Stimulated activated naive B cell treated with anti-CD40 and anti-IgM and Interleukin-4, amounts not matched to agents 10 μg/mL and 1 μg/mL and 100 μg/mL, for 72 hours (primary cell): ENCODE results near the gene SLC12A7.
"Not testable (repeated sequence)": the region's sequence is repeated elsewhere in the genome, so short reads cannot be mapped to it uniquely, and the experiment has no call there.

Experiments used
- ATAC-seq, 2 donors: fragments of 150-1000 bp; cut with Tn5 transposase; replicated peaks; 2 replicates each; pipeline ENCODE4 v1.10.0; 2021; ENCODE audit warnings: moderate library complexity in 1 of 2
- DNase-seq: peaks from one replicate; pipeline ENCODE4 v3.0.0; 2021
- H3K27ac Mint-ChIP-seq: one replicate; pipeline ENCODE4 v1.8.0; 2022; ENCODE audit warnings: mild to moderate bottlenecking, mixed read lengths
- H3K27me3 Mint-ChIP-seq, 2 donors: one replicate each; pipeline ENCODE4 v1.8.0; 2022; ENCODE audit warnings: mixed read lengths in 2 of 2
- H3K36me3 Mint-ChIP-seq, 2 donors: one replicate each; pipeline ENCODE4 v1.8.0; 2022; ENCODE audit warnings: mixed read lengths in 2 of 2, mild to moderate bottlenecking in 1 of 2
- H3K4me1 Mint-ChIP-seq, 2 donors: one replicate each; pipeline ENCODE4 v1.8.0; 2022; ENCODE audit warnings: mixed read lengths in 2 of 2, mild to moderate bottlenecking in 1 of 2
- H3K4me3 Mint-ChIP-seq, 2 donors: one replicate each; pipeline ENCODE4 v1.8.0; 2022; ENCODE audit warnings: mild to moderate bottlenecking in 2 of 2, mixed read lengths in 2 of 2, moderate library complexity in 1 of 2
- H3K9me3 Mint-ChIP-seq, 2 donors: one replicate each; pipeline ENCODE4 v1.8.0; 2022; ENCODE audit warnings: mixed read lengths in 2 of 2, mild to moderate bottlenecking in 1 of 2

The SLC12A7 gene

DNA sequence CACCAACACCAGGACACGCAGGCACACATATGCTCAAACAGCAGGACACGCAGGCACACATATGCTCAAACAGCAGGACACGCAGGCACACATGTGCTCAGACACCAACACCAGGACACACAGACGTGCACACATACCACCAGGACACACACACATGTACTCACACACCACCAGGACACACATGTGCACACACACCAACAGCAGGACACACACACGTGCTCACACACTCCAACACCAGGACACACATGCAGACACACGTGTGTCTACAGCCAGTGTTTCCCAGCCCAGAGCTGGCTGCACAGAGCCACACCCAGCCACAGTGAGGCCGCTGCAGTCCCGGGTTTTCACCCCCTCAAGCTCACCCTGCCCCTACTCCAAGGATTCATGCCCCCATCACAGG lies 25.0 kb upstream of the SLC12A7 start:
- no peak for DNase-seq
- H3K27ac Mint-ChIP-seq = no peak overlapping the region
- peaks cover 0 to 3% of the 10 kb centered on the region in 2 donors for H3K9me3 Mint-ChIP-seq
- ATAC-seq = no peak
- peaks cover 4% of the 10 kb centered on the region in 2 donors for H3K36me3 Mint-ChIP-seq
- H3K4me1 Mint-ChIP-seq = peaks cover 41 to 57% of the 10 kb centered on the region in 2 donors
- peaks cover 21 to 25% of the 10 kb centered on the region in 2 donors for H3K27me3 Mint-ChIP-seq
- H3K4me3 Mint-ChIP-seq = no peak overlapping the region

- H3K4me3 Mint-ChIP-seq = no peak overlapping the region
- peaks cover 21 to 25% of the 10 kb centered on the region in 2 donors for H3K27me3 Mint-ChIP-seq
- no peak overlapping the region for H3K27ac Mint-ChIP-seq
- DNase-seq (no peak), ATAC-seq (no peak)
- peaks cover 4% of the 10 kb centered on the region in 2 donors for H3K36me3 Mint-ChIP-seq
- H3K4me1 Mint-ChIP-seq = peaks cover 41 to 58% of the 10 kb centered on the region in 2 donors
- peaks cover 0 to 3% of the 10 kb centered on the region in 2 donors for H3K9me3 Mint-ChIP-seq
These were observed 24.0 kb upstream of the SLC12A7 start for GRCh38 chr5:1135696-1136525.

DNA sequence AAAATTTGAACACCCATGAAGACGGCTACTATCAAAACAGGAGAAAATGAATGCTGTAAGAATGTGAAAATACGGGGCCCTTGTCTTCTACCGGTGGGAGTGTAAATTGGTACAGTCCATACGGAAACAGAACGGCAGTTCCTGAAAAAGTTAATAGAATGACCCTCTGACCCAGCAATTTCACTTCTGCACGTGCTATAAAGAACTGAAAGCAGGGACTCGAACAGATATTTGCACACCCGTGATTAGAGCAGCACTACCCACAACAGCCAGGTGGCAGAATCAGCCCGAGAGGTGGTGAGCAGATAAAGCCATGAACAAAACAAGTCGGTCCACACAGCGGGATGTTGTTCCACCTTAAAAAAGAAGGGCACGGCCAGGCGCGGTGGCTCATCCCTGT lies 22.6 kb upstream of the SLC12A7 start:
- peaks cover 4% of the 10 kb centered on the region in 2 donors for H3K36me3 Mint-ChIP-seq

DNA sequence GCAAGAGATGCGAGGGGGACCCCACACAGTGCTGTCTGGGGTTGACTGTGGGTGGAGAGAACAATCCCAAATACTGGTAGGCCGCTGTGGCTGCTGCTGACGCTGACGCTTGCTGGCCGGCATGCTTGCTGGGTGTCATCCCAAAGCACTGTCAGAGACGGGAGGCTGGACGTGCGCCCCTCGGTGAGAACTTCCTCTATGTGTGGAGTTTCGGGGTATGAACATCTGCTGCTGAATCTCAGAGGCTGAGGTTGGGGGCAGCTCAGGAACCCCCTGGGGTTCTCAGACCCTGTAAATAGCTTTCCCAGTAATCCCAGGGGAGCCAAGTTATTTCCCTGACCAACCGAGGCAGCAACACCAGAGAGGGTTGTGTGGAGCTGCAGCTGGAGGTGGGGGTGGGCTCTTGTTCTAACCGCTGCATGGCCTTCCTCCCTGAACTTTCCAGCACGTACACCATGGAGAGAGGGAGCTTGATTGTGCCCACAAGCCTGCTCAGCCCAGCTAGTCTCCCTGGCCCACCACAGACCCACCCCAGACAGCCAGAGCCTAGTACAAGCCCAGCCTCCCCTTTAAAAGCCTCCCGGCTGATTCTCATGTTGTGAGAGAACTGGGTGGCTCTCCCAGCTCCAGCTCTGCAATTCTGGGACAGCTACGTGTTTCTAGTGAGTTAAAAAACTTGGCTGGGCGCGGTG lies 21.8 kb upstream of the SLC12A7 start:
- peaks cover 4% of the 10 kb centered on the region in 2 donors for H3K36me3 Mint-ChIP-seq
- peaks cover 0 to 3% of the 10 kb centered on the region in 2 donors for H3K9me3 Mint-ChIP-seq
- peak overlapping the region; percentile 44 to 62 for H3K4me3 Mint-ChIP-seq

More for the DNA sequence above, 22.6 kb upstream of the SLC12A7 start:
- Mint-ChIP-seq H3K27ac (peak overlapping the region; percentile 80), H3K27me3 (peaks cover 16 to 18% of the 10 kb centered on the region in 2 donors), H3K9me3 (peaks cover 0 to 3% of the 10 kb centered on the region in 2 donors), H3K4me1 (peaks cover 40 to 62% of the 10 kb centered on the region in 2 donors), H3K4me3 (peak overlapping the region; percentile 44 to 62)
- DNase-seq = peak; percentile 62
- ATAC-seq = peak; percentile 71 to 79

GRCh38 chr5:1133108-1133507 lies 21.2 kb upstream of the SLC12A7 start:
- peaks cover 0 to 3% of the 10 kb centered on the region in 2 donors for H3K9me3 Mint-ChIP-seq
- peak overlapping the region in 1 of 2 donors; percentile 43 for H3K4me3 Mint-ChIP-seq
- H3K4me1 Mint-ChIP-seq = peaks cover 42 to 64% of the 10 kb centered on the region in 2 donors
- no peak for DNase-seq
- peaks cover 16 to 21% of the 10 kb centered on the region in 2 donors for H3K27me3 Mint-ChIP-seq
- H3K36me3 Mint-ChIP-seq = peaks cover 4% of the 10 kb centered on the region in 2 donors
- peak overlapping the region; percentile 80 for H3K27ac Mint-ChIP-seq
- no peak for ATAC-seq

More for the DNA sequence above, 21.8 kb upstream of the SLC12A7 start:
- peak; percentile 80 for ATAC-seq
- Mint-ChIP-seq H3K27me3 (peaks cover 18 to 21% of the 10 kb centered on the region in 2 donors), H3K27ac (peak overlapping the region; percentile 80), H3K4me1 (peaks cover 42 to 65% of the 10 kb centered on the region in 2 donors)
- peak; percentile 78 for DNase-seq

DNA sequence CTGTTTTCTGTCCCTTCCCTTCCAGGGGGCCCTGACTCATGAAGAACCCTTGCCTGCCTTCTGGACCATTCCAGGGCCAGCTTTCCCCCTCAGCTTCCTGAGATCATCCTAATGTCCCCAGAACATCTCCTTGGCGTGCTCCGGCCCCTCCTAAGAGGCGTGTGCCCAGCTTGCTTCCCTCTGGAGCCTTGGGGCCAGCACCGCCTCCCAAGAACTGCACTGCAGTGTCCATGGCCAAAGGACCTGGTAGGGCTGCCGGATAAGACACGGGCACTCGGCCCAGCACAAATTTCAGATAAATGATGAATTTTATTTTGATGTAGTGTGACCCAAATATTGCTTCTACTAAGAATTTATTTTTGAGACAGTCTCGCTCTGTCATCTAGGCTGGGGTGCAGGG lies 20.7 kb upstream of the SLC12A7 start:
- no peak overlapping the region for H3K27ac Mint-ChIP-seq
- H3K36me3 Mint-ChIP-seq = peaks cover 4% of the 10 kb centered on the region in 2 donors
- DNase-seq (no peak), ATAC-seq (no peak)
- peaks cover 0 to 3% of the 10 kb centered on the region in 2 donors for H3K9me3 Mint-ChIP-seq
- H3K4me3 Mint-ChIP-seq = no peak overlapping the region
- H3K4me1 Mint-ChIP-seq = peaks cover 42 to 59% of the 10 kb centered on the region in 2 donors
- H3K27me3 Mint-ChIP-seq = peaks cover 15 to 25% of the 10 kb centered on the region in 2 donors

DNA sequence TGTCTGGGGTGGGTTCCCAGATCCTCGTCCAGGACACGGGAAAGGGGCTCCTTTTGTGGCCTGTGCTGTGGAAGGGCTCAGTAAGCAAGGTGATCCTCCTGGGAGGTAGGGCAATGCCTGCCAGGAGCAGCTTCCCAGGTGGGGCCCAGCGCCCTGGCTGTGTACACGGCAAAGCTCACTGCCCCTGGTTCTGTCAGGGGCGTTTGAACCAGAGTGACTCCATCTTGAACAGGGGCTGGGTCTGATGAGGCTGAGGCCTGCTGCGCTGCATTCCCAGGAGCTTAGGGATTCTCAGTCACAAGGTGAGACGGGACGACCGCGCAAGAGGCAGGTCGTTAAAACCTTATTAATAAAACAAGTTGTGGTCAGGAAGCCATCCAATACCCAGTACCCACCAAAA lies 19.9 kb upstream of the SLC12A7 start:
- ATAC-seq (no peak), DNase-seq (no peak)
- Mint-ChIP-seq H3K27ac (peak overlapping the region; percentile 9), H3K27me3 (peaks cover 8 to 17% of the 10 kb centered on the region in 2 donors), H3K4me1 (peaks cover 38 to 55% of the 10 kb centered on the region in 2 donors), H3K9me3 (peaks cover 0 to 1% of the 10 kb centered on the region in 2 donors), H3K36me3 (peaks cover 1 to 2% of the 10 kb centered on the region in 2 donors), H3K4me3 (no peak overlapping the region)

DNA sequence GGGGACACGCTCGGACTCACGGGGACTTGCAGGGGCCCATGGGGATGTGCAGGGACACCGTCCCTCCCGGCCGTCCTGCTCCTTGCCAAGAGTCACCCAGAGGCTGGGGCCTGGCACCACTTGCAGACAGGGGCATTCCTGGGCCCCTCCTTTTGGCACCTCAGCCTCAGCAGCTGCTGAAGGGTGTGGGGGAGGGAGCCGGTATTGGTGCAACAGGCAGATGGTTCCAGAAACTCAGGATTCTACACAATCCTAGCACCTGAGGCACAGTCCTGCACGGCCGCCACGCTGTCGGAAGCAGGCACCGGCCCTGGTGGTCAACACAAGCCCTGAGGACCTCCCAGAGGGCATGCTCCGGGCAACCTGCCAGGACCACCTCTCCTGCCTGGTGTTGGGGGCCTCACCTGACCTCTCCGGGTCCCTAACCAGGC lies 19.3 kb upstream of the SLC12A7 start:
- ATAC-seq (no peak), DNase-seq (no peak)
- Mint-ChIP-seq H3K27ac (no peak overlapping the region), H3K4me3 (no peak overlapping the region), H3K4me1 (peaks cover 34 to 55% of the 10 kb centered on the region in 2 donors), H3K9me3 (no peaks in the 10 kb centered on the region), H3K36me3 (no peaks in the 10 kb centered on the region), H3K27me3 (peaks cover 6 to 13% of the 10 kb centered on the region in 2 donors)

DNA sequence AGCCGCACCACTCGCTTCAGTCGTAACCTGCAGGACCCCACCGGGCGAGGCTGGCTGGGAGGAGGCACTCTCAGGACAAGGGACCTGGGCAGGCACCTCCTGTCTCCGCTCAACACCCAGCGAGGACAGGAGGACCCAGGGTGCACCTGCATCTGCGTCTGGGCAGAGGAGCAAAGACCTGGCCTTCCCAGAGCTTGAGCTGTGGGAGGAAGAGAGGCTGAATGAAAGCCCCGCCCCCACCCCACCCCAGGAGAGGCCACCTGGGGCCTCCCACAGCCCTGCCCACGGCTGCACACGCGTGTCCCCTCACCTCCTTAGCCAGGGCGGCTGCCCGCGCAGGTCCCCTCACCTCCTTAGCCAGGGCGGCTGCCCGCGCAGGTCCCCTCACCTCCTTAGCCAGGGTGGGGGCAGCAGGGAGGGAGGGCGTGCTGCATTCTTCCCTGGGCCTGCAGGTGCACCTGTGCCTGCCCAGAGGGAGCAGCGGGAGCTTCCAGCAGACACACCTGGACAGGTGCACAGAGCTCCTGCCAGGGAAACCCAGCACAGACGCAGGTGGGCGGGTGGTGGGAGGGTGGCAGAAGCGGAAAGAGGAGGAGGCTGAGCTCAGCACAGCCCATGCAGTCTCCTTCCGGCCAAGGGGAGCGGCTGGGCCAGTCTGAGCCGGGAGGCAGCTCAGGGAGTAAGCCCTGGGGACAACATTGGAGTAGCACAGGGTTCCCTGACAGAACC lies 18.5 kb upstream of the SLC12A7 start:
- H3K4me3 Mint-ChIP-seq = no peak overlapping the region
- H3K4me1 Mint-ChIP-seq = peaks cover 28 to 48% of the 10 kb centered on the region in 2 donors
- no peaks in the 10 kb centered on the region for H3K9me3 Mint-ChIP-seq
- peak overlapping the region; percentile 42 for H3K27ac Mint-ChIP-seq
- DNase-seq = no peak
- peaks cover 6 to 10% of the 10 kb centered on the region in 2 donors for H3K27me3 Mint-ChIP-seq
- H3K36me3 Mint-ChIP-seq = no peaks in the 10 kb centered on the region
- ATAC-seq = no peak

GRCh38 chr5:1129711-1130055 lies 17.8 kb upstream of the SLC12A7 start:
- DNase-seq = no peak
- Mint-ChIP-seq H3K27ac (no peak overlapping the region), H3K4me3 (no peak overlapping the region), H3K36me3 (no peaks in the 10 kb centered on the region), H3K27me3 (peaks cover 6 to 10% of the 10 kb centered on the region in 2 donors), H3K9me3 (peaks cover 0 to under 1% of the 10 kb centered on the region in 2 donors), H3K4me1 (peaks cover 24 to 41% of the 10 kb centered on the region in 2 donors)
- ATAC-seq = no peak

- H3K27me3 Mint-ChIP-seq = peaks cover 6 to 10% of the 10 kb centered on the region in 2 donors
- H3K4me3 Mint-ChIP-seq = no peak overlapping the region
- ATAC-seq (no peak), DNase-seq (no peak)
- H3K9me3 Mint-ChIP-seq = peaks cover 3 to 4% of the 10 kb centered on the region in 2 donors
- peaks cover 0 to 4% of the 10 kb centered on the region in 2 donors for H3K36me3 Mint-ChIP-seq
- peaks cover 20 to 36% of the 10 kb centered on the region in 2 donors for H3K4me1 Mint-ChIP-seq
- no peak overlapping the region for H3K27ac Mint-ChIP-seq
These were observed 17.3 kb upstream of the SLC12A7 start for GRCh38 chr5:1128977-1129710.

GRCh38 chr5:1127959-1128785 lies 16.3 kb upstream of the SLC12A7 start:
- ATAC-seq (no peak), DNase-seq (no peak)
- Mint-ChIP-seq H3K9me3 (peaks cover 3 to 4% of the 10 kb centered on the region in 2 donors), H3K4me3 (no peak overlapping the region), H3K36me3 (peaks cover 0 to 4% of the 10 kb centered on the region in 2 donors), H3K27me3 (peaks cover 6 to 10% of the 10 kb centered on the region in 2 donors), H3K4me1 (peaks cover 10 to 26% of the 10 kb centered on the region in 2 donors), H3K27ac (no peak overlapping the region)

DNA sequence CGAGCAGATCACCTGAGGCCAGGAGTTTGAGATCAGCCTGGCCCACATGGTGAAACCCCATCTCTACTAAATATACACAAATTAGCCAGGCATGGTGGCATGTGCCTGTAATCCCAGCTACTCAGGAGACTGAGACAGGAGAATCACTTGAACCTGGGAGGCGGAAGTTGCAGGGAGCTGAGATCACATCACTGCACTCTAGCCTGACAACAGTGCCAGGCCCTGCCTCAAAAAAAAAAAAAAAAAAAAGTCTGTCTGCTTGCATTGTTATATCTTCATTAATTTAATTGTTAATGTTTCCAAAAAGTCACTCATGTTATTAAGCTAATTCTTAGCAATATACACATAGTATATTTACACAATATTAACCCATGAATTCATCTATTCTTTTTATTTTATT lies 13.8 kb upstream of the SLC12A7 start:
- not testable (repeated sequence) for H3K9me3 Mint-ChIP-seq, DNase-seq, ATAC-seq, H3K4me3 Mint-ChIP-seq, H3K27ac Mint-ChIP-seq, H3K36me3 Mint-ChIP-seq
- H3K27me3 Mint-ChIP-seq = peaks cover 6 to 10% of the 10 kb centered on the region in 2 donors
- H3K4me1 Mint-ChIP-seq = peaks cover 5 to 13% of the 10 kb centered on the region in 2 donors
